Endothelial cell of umbilical vein (primary cell): ENCODE data around the gene CDC45.

ENCODE experiments used
- POLR2AphosphoS5 ChIP-seq: IDR thresholded peaks from 2 replicates; pipeline ENCODE4 v1.6.1; 2012; ENCODE audit warnings: low read depth, mild to moderate bottlenecking, control low read depth, low read length, moderate library complexity; ENCODE audit not compliant: insufficient read depth
- TF ChIP-seq, protein P1 (sequence below), 2 donors: IDR thresholded peaks; 1 replicate in 1 of 2; 2 replicates in 1 of 2; pipeline ENCODE4 v1.5.1; 2011; ENCODE audit warnings: low read length in 2 of 2, mild to moderate bottlenecking in 2 of 2, moderate library complexity in 2 of 2, control low read depth in 1 of 2, inconsistent platforms in 1 of 2, low read depth in 1 of 2; ENCODE audit not compliant: insufficient read depth in 1 of 2; ENCODE audit errors: extremely low read depth in 1 of 2

DNA sequence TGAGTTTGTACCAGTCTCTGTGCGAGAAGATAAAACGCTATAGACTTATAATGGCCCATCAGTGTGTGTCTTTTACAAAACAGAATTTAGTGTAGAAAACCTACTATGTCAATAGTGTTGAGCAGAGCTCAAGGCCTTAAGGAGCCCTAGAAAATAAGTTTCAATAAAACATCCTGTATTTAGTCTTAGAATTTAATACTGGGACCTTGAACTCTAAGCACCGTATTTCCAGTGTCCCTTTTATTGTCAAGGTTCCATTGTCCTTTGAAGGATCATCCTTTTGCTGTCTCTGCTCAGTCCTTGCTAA is 16.6 kb downstream of the CDC45 start:
- TF ChIP-seq, protein P1, sequence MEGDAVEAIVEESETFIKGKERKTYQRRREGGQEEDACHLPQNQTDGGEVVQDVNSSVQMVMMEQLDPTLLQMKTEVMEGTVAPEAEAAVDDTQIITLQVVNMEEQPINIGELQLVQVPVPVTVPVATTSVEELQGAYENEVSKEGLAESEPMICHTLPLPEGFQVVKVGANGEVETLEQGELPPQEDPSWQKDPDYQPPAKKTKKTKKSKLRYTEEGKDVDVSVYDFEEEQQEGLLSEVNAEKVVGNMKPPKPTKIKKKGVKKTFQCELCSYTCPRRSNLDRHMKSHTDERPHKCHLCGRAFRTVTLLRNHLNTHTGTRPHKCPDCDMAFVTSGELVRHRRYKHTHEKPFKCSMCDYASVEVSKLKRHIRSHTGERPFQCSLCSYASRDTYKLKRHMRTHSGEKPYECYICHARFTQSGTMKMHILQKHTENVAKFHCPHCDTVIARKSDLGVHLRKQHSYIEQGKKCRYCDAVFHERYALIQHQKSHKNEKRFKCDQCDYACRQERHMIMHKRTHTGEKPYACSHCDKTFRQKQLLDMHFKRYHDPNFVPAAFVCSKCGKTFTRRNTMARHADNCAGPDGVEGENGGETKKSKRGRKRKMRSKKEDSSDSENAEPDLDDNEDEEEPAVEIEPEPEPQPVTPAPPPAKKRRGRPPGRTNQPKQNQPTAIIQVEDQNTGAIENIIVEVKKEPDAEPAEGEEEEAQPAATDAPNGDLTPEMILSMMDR (IDR thresholded peaks at IDR 0.05; ENCODE audit: extremely low read depth in 1 of 2, insufficient read depth in 1 of 2, low read depth in 1 of 2, low read length in 2 of 2): no peak
- no peak for TF ChIP-seq POLR2AphosphoS5
